GOT3 (cell line): ENCODE measurements around the gene TMPRSS13.
"Not testable (repeated sequence)": the region's sequence is repeated elsewhere in the genome, so short reads cannot be mapped to it uniquely, and the experiment has no call there.

Experiments
- DNase-seq: peaks from one replicate; lab custom pipeline; 2025; ENCODE audit warnings: mixed read lengths; lab: John Stamatoyannopoulos, UW

The TMPRSS13 gene

DNA sequence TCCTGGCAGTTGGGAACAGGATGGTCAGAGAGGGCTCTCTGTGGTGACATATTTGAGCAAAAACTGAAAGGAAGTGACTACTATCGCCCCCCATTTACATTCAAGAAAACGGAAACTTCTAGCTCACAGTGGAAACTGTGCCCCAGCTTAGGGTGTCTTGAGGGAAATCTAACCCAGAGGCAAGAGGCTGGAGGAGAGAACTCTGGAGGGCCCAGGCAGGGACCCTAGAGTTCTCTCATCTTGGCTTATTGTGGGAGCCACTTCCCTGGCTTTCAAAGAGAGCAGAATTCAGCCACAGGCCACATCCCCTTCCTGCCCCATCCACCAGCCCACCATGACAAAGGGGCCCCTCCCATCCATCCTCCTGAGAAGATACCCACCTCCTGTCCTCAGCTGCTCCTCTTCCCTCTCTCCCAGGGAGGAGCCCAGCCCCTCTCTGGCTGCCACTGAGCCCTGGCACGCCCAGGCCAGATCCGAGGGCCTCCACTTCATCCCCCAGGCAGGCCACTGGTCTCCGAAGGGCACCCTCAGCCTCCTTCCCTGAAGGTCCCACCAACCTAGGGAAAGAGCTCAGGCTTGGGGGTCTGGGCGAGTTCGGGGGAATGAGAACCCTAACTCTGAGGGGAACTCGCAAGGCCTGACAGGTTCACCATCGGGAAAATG lies 1.6 kb upstream of the TMPRSS13 start:
- DNase-seq = no peak

GRCh38 chr11:117929916-117930570 lies 841 bp upstream of the TMPRSS13 start:
- no peak for DNase-seq

DNA sequence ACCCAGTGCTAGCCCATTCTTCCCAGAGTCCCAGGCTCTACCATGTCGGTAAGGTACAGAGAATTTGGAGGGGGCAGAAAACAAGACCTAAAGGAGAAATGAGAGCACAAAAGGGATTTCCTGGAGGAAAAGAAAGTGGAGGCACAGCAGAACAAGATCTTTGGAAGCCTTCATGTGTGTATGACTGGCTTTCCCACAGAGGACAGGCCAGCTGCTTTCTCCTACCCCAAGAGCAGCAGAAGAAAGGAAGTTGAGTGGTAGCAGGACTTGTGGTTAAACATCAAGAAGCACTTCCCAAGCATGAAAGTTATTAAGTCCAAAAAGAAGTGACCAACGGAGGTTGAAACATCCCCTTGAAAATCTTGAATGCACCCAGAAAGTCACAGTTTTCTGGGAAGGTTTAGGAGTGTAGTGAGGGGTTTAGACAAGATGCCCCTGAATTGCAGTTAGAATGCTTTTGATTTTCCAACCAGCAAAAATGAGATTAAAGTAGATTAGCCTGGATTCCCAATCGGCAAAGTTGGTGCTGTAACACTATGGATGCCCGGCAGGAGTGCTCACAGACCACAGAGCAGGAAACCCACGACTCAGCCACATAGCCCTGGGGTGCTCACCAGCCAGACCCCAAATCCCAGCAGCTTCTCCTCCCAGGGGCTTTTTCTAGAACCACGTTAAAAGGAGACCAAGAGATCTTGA lies 608 bp downstream of the TMPRSS13 start:
- DNase-seq = no peak

DNA sequence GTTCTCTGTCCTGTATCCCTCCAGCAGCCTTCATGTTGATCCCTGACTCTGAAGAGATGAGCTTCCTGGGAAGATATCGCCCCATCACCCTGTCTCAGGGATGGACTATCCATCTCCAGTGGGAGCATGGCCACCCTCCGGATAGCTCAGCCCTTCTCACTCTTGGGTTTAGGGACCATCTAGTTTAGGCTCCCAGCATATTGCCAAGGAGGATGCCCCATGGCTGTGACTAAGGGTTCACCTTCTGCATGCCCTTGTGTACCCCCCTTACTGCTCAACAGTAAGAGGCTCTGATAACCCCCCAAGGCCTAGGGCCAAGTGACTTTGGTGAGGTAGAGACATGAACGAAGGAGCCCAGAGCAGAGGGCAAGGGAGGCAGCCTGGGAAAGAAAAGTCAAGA lies 1.3 kb downstream of the TMPRSS13 start:
- no peak for DNase-seq

- DNase-seq = not testable (repeated sequence)
Observed at GRCh38 chr11:117926166-117926565, 3.0 kb downstream of the TMPRSS13 start.

GRCh38 chr11:117925198-117925925 lies 3.8 kb downstream of the TMPRSS13 start:
- no peak for DNase-seq

- no peak for DNase-seq
Observed at GRCh38 chr11:117924631-117925170, 4.5 kb downstream of the TMPRSS13 start.

- no peak for DNase-seq
Observed at GRCh38 chr11:117923773-117924172, 5.4 kb downstream of the TMPRSS13 start.

- no peak for DNase-seq
Observed at GRCh38 chr11:117923275-117923674, 5.9 kb downstream of the TMPRSS13 start.

- no peak for DNase-seq
Observed at GRCh38 chr11:117921893-117922292, 7.3 kb downstream of the TMPRSS13 start.

DNA sequence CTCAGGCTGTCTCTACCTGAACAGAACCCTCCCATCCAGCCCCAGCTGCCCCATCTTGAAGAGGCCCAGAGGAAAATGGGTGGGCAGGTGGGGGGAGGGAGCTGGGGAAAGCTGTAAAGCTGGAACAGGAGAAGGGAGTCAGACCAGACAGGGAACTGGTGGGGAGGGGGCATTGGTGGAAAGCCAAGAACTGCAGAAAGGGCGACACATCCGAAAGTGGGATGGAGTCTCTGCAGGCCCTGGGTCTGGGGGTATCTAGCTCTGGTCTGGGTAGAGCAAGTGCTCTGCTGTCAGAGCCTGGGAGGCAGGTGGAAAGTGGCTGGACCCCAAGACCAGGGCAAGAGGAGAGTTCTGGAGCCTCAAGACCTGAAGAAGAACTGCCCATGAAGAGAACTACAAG lies 7.7 kb downstream of the TMPRSS13 start:
- no peak for DNase-seq

- DNase-seq = no peak
Observed at GRCh38 chr11:117919781-117920221, 9.4 kb downstream of the TMPRSS13 start.

- no peak for DNase-seq
Observed at GRCh38 chr11:117919341-117919740, 9.9 kb downstream of the TMPRSS13 start.

GRCh38 chr11:117918366-117919255 lies 10.6 kb downstream of the TMPRSS13 start:
- no peak for DNase-seq

- DNase-seq = no peak
Observed at GRCh38 chr11:117917591-117918151, 11.5 kb downstream of the TMPRSS13 start.

- no peak for DNase-seq
Observed at GRCh38 chr11:117916956-117917355, 12.2 kb downstream of the TMPRSS13 start.

DNA sequence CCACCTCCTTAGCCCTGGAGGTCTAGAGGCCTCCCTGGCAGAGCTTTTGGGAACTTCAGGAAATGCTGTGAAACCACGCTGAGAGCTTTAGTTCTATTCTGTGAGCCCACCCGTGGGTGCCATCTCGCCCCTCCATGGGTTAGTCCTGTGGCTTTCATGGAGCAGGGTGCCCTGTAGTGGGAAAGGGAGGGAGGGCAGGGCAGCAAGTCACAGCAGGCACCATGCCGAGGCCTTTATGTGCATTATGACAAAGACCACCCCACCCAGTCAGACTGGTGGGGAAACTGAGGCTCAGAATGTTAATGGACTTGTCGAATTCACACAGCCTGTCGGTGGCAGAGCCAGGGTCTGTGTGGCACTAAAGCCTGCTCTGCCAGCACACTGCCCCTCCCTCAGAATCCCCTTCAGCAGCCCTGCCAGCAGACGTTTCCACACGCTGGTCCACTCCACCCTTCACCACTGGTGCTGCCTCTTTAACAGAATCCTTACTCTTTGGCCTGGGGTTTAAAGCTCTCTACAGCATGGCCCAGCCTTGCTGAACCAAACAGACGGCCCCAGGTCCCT lies 13.4 kb downstream of the TMPRSS13 start:
- no peak for DNase-seq

GRCh38 chr11:117914991-117915618 lies 14.1 kb downstream of the TMPRSS13 start:
- DNase-seq = no peak

DNA sequence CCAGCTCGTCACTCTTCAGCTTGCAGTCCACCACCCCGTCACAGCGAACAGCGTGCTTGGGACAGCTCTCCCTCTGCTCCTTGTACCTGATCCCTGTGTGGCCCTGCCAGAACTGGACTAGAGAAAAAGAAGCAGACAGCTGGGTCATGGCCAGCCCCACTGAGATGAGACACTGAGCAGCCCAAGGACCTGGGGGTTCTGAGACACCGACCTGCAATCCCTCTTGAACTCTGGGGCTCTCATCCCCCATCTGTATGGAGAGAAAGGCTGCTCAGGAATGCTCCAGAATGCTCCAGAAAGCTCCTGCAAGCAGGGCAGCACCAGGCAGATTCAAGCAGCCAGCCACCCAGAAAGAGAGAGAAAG lies 14.8 kb downstream of the TMPRSS13 start:
- DNase-seq = no peak
